H1 (cell line): Measurements from ENCODE around the gene ZNF200. TPM values are rescaled to one million over a fixed set of nuclear protein-coding genes. Genes with fewer than 3 reads are reported as not detected.

ENCODE experiments used
- CTCF ChIA-PET: fragments of 300-600 bp; sonication (Branson Sonifier 250); formaldehyde crosslinking; loops from one replicate; lab custom pipeline; 2021; ENCODE audit not compliant: partially characterized antibody; lab: Charles Lee
- POLR2A ChIA-PET: fragments of 300-600 bp; sonication (Branson Sonifier 250); formaldehyde crosslinking; loops from one replicate; lab custom pipeline; 2021; ENCODE audit warnings: inconsistent platforms; ENCODE audit not compliant: partially characterized antibody; lab: Charles Lee
- DNase-seq, 2 experiments: peaks; one replicate each; pipeline versions ENCODE4 v3.0.0 to v3.0.0-alpha.2; 2010 to 2022; ENCODE audit warnings: low spot score in 2 of 2, low read depth in 1 of 2, mixed read lengths in 1 of 2
- FAIRE-seq: peaks from 2 replicates; lab custom pipeline; 2011; peaks lifted over from hg19 to GRCh38; lab: Jason Lieb, UNC
- H2AFZ ChIP-seq: 2 replicates; pipeline ENCODE4 v1.8.1; 2012; ENCODE audit warnings: low read length, inconsistent platforms
- H2AK5ac ChIP-seq: 2 replicates; pipeline ENCODE4 v1.6.1; 2013; ENCODE audit warnings: low read depth, low read length
- H2BK120ac ChIP-seq: replicated peaks from 2 replicates; pipeline ENCODE3; 2013; ENCODE audit warnings: low read depth, low read length, inconsistent platforms
- H2BK12ac ChIP-seq: 2 replicates; pipeline ENCODE4 v1.6.1; 2013; ENCODE audit warnings: low read depth, low read length
- H2BK15ac ChIP-seq: 2 replicates; pipeline ENCODE4 v1.6.1; 2013; ENCODE audit warnings: low read length
- H2BK20ac ChIP-seq: 2 replicates; pipeline ENCODE4 v1.6.1; 2013; ENCODE audit warnings: low read length
- H2BK5ac ChIP-seq: 2 replicates; pipeline ENCODE4 v1.6.1; 2013; ENCODE audit warnings: low read depth, low read length
- H3K14ac ChIP-seq: 2 replicates; pipeline ENCODE4 v1.6.1; 2013; ENCODE audit warnings: inconsistent platforms; ENCODE audit not compliant: insufficient read length
- H3K18ac ChIP-seq: 2 replicates; pipeline ENCODE4 v1.6.1; 2013; ENCODE audit warnings: low read length; ENCODE audit errors: extremely low read depth
- H3K23ac ChIP-seq: 2 replicates; pipeline ENCODE4 v1.6.1; 2013; ENCODE audit warnings: inconsistent platforms; ENCODE audit not compliant: insufficient read length
- H3K23me2 ChIP-seq: 2 replicates; pipeline ENCODE4 v1.6.1; 2013; ENCODE audit warnings: low read depth, low read length
- H3K27ac ChIP-seq: 2 replicates; pipeline ENCODE4 v1.6.1; 2011; ENCODE audit warnings: low read depth, low read length, inconsistent platforms
- H3K27me3 ChIP-seq, 4 experiments: replicated peaks in 1 of 4; 1 replicate in 1 of 4; 2 replicates in 3 of 4; pipeline versions ENCODE4 v1.6.1 to v1.8.1; 2011 to 2013; ENCODE audit warnings: low read length in 3 of 4, mild to moderate bottlenecking in 3 of 4, inconsistent platforms in 2 of 4, mixed read lengths in 2 of 4, moderate library complexity in 1 of 4; ENCODE audit not compliant: control insufficient read depth in 3 of 4, insufficient read depth in 3 of 4; ENCODE audit errors: extremely low read depth in 1 of 4
- H3K36me3 ChIP-seq, 4 experiments: 2 replicates each; pipeline versions ENCODE4 v1.6.1 to v1.8.1; 2011 to 2013; ENCODE audit warnings: mild to moderate bottlenecking in 4 of 4, low read length in 3 of 4, moderate library complexity in 2 of 4, control low read depth in 1 of 4, inconsistent platforms in 1 of 4; ENCODE audit not compliant: insufficient read depth in 4 of 4, control insufficient read depth in 2 of 4
- H3K4ac ChIP-seq: replicated peaks from 2 replicates; pipeline ENCODE3; 2013; ENCODE audit warnings: low read length, low read depth, mixed read lengths, inconsistent platforms; ENCODE audit not compliant: insufficient read length
- H3K4me1 ChIP-seq, 4 experiments: replicated peaks in 1 of 4; 1 replicate in 1 of 4; 2 replicates in 3 of 4; pipeline versions ENCODE4 v1.6.1 to v1.8.1; 2011 to 2013; ENCODE audit warnings: low read length in 3 of 4, inconsistent platforms in 2 of 4, mixed read lengths in 1 of 4; ENCODE audit not compliant: insufficient read depth in 4 of 4, control insufficient read depth in 3 of 4
- H3K4me2 ChIP-seq, 2 experiments: 2 replicates each; pipeline versions ENCODE4 v1.6.1 to v1.8.1; 2011 to 2013; ENCODE audit warnings: low read depth in 2 of 2, low read length in 2 of 2, control low read depth in 1 of 2, inconsistent platforms in 1 of 2, mild to moderate bottlenecking in 1 of 2; ENCODE audit not compliant: insufficient read depth in 1 of 2
- H3K4me3 ChIP-seq, 4 experiments: fragments of 200-600, 300-600 bp in 1 of 4; sonication (generic), shearing (Covaris generic), sonication (Bioruptor Twin) in 1 of 4; 2 replicates each; pipeline versions ENCODE4 v1.5.1 to v1.8.1; 2011 to 2016; ENCODE audit warnings: low read length in 4 of 4, low read depth in 3 of 4, control low read depth in 2 of 4, inconsistent platforms in 2 of 4, mild to moderate bottlenecking in 2 of 4, mixed read lengths in 1 of 4, moderate library complexity in 1 of 4; ENCODE audit not compliant: insufficient read depth in 2 of 4; ENCODE audit errors: extremely low read depth in 1 of 4
- H3K56ac ChIP-seq: replicated peaks from 2 replicates; pipeline ENCODE3; 2013; ENCODE audit warnings: low read depth, mild to moderate bottlenecking, mixed read lengths, low read length, inconsistent platforms; ENCODE audit not compliant: insufficient read length
- H3K79me1 ChIP-seq: 2 replicates; pipeline ENCODE4 v1.6.1; 2013; ENCODE audit warnings: low read depth, low read length, control low read depth
- H3K79me2 ChIP-seq, 2 experiments: 2 replicates each; pipeline versions ENCODE4 v1.6.1 to v1.8.1; 2012 to 2013; ENCODE audit warnings: low read length in 2 of 2, mild to moderate bottlenecking in 2 of 2, inconsistent platforms in 1 of 2; ENCODE audit not compliant: insufficient read depth in 2 of 2, control insufficient read depth in 1 of 2
- H3K9ac ChIP-seq, 4 experiments: replicated peaks in 1 of 4; 1 replicate in 1 of 4; 2 replicates in 3 of 4; pipeline versions ENCODE4 v1.6.1 to v1.8.1; 2011 to 2013; ENCODE audit warnings: low read depth in 3 of 4, low read length in 3 of 4, control low read depth in 2 of 4, mild to moderate bottlenecking in 2 of 4, moderate library complexity in 2 of 4, inconsistent platforms in 1 of 4; ENCODE audit errors: extremely low read depth in 1 of 4
- H3K9me3 ChIP-seq, 2 experiments: 2 replicates each; pipeline versions ENCODE4 v1.6.1 to v1.8.1; 2012 to 2013; ENCODE audit warnings: mild to moderate bottlenecking in 2 of 2, moderate library complexity in 2 of 2, control low read depth in 1 of 2, inconsistent platforms in 1 of 2, low read depth in 1 of 2, low read length in 1 of 2, mixed read lengths in 1 of 2; ENCODE audit not compliant: insufficient read depth in 2 of 2
- H4K20me1 ChIP-seq, 2 experiments: replicated peaks in 1 of 2; 2 replicates each; pipeline versions ENCODE3 to v1.8.1; 2011 to 2013; ENCODE audit warnings: inconsistent platforms in 2 of 2, low read length in 2 of 2, mild to moderate bottlenecking in 1 of 2; ENCODE audit not compliant: insufficient read depth in 2 of 2, control insufficient read depth in 1 of 2
- H4K5ac ChIP-seq: 2 replicates; pipeline ENCODE4 v1.6.1; 2013; ENCODE audit warnings: low read length, low read depth, mixed read lengths, inconsistent platforms; ENCODE audit not compliant: insufficient read length
- H4K8ac ChIP-seq: 2 replicates; pipeline ENCODE4 v1.8.0; 2013; ENCODE audit warnings: mild to moderate bottlenecking, moderate library complexity, low read length, inconsistent platforms; ENCODE audit not compliant: insufficient read depth; ENCODE audit errors: extremely low read depth
- H4K91ac ChIP-seq: replicated peaks from 2 replicates; pipeline ENCODE3; 2013; ENCODE audit warnings: low read length, mixed read lengths, inconsistent platforms; ENCODE audit not compliant: insufficient read length
- ATF3 ChIP-seq: IDR thresholded peaks from 2 replicates; pipeline ENCODE4 v1.6.1; 2011; ENCODE audit warnings: low read depth, mild to moderate bottlenecking, low read length; ENCODE audit not compliant: insufficient read depth
- CBX5 ChIP-seq: fragments of 300-800, 300-1000 bp; sonication (generic); IDR thresholded peaks from 2 replicates; pipeline ENCODE4 v1.7.1; 2016; ENCODE audit warnings: antibody characterized with exemption, low read length, low read depth
- HDAC6 ChIP-seq: IDR thresholded peaks from one replicate; pipeline ENCODE4 v1.7.1; 2012; ENCODE audit warnings: low read depth, mild to moderate bottlenecking, inconsistent platforms, low read length, moderate library complexity
- MAX ChIP-seq: IDR thresholded peaks from 2 replicates; pipeline ENCODE4 v1.6.1; 2012; ENCODE audit warnings: inconsistent platforms
- POU5F1 ChIP-seq: IDR thresholded peaks from 2 replicates; pipeline ENCODE4 v1.6.1; 2011; ENCODE audit warnings: low read depth, mild to moderate bottlenecking, low read length, moderate library complexity
- RBBP5 ChIP-seq: IDR thresholded peaks from 2 replicates; pipeline ENCODE4 v1.7.1; 2012; ENCODE audit warnings: low read depth, mild to moderate bottlenecking, inconsistent platforms, low read length, moderate library complexity, borderline replicate concordance
- SP4 ChIP-seq: IDR thresholded peaks from 2 replicates; pipeline ENCODE4 v1.6.1; 2012; ENCODE audit warnings: low read length, inconsistent platforms
- SRF ChIP-seq: IDR thresholded peaks from 2 replicates; pipeline ENCODE4 v1.6.1; 2011; ENCODE audit warnings: mild to moderate bottlenecking, low read depth, low read length, moderate library complexity
- TEAD4 ChIP-seq: IDR thresholded peaks from 2 replicates; pipeline ENCODE4 v1.6.1; 2012; ENCODE audit warnings: low read depth, low read length, inconsistent platforms, mixed read lengths
- ZNF274 ChIP-seq: IDR thresholded peaks from 2 replicates; pipeline ENCODE4 v1.7.0; 2012; ENCODE audit warnings: low read length, borderline replicate concordance; ENCODE audit errors: extremely low read depth
- WGBS, 2 experiments: shearing (Covaris generic) in 1 of 2; methylation state at CpG; one replicate each; pipeline versions ENCODE4 v1.1.6 to v1.1.7; 2013 to 2015; ENCODE audit warnings: low lambda C conversion rate in 2 of 2, mixed read lengths in 2 of 2, inconsistent platforms in 1 of 2, low coverage in 1 of 2, missing lambda C conversion rate in 1 of 2; ENCODE audit not compliant: insufficient replicate concordance in 2 of 2, insufficient coverage in 1 of 2, insufficient read length in 1 of 2; ENCODE audit errors: extremely low coverage in 1 of 2, missing lambda C conversion rate in 1 of 2; 5-methylcytosine and 5-hydroxymethylcytosine counted together
- polyA plus RNA-seq, 7 experiments: library from polyadenylated mRNA; depleted of rRNA in 3 of 7; stranded (reverse) in 5 of 7; unstranded in 2 of 7; fragments of >200 nt in 5 of 7; fragments of 200-250 nt in 2 of 7; gene quantifications; 1 replicate in 5 of 7; 2 replicates in 1 of 7; 4 replicates in 1 of 7; pipeline versions ENCODE4 v1.2.1 to v1.2.3, GENCODE V29; 2011 to 2013; ENCODE audit warnings: missing spikeins in 2 of 7, mixed read lengths in 2 of 7
- total RNA-seq: library from RNA; stranded (reverse); fragmentation: NEBNext Ultra II Directional; extraction: Animal tissue kit (Norgen Biotek cat#: 25700); gene quantifications from 2 replicates; pipeline ENCODE4 v1.2.1, GENCODE V29; 2021

ZNF200 gene
- total and polyA plus RNA-seq, 2 of the 8 experiments (the other 6 are each of a cell fraction or from before 2014, with no cell fraction given), result 2.7 to 9.9 TPM

GRCh38 chr16:3207086-3207953 lies 27.6 kb downstream of the ZNF200 start:
- CTCF ChIA-PET, result no interaction called here
- TF ChIP-seq SRF (no peak), ATF3 (no peak), CBX5 (no peak), ZNF274 (no peak), HDAC6 (no peak), SP4 (no peak), TEAD4 (no peak), POU5F1 (no peak), MAX (no peak), RBBP5 (no peak)

More at GRCh38 chr16:3207086-3207953, 27.6 kb downstream of the ZNF200 start:
- Histone ChIP-seq H3K9ac (no peak overlapping the region), H3K27ac (no peak overlapping the region), H3K18ac (no peak overlapping the region), H4K8ac (no peak overlapping the region), H4K20me1 (no peaks in the 10 kb centered on the region), H2AK5ac (no peak overlapping the region), H3K4me1 (no peaks in the 10 kb centered on the region), H3K4me2 (no peak overlapping the region), H3K4me3 (no peak overlapping the region), H3K56ac (no peak overlapping the region), H2BK20ac (no peak overlapping the region), H3K36me3 (no peaks in the 10 kb centered on the region), H3K23ac (no peak overlapping the region), H4K91ac (no peak overlapping the region), H3K4ac (no peak overlapping the region), H2BK5ac (no peak overlapping the region), H3K9me3 (peaks cover 28 to 46% of the 10 kb centered on the region in 2 experiments), H2AFZ (no peak overlapping the region), H3K14ac (no peak overlapping the region), H3K79me1 (no peaks in the 10 kb centered on the region), H2BK12ac (no peak overlapping the region), H2BK120ac (no peak overlapping the region), H3K23me2 (no peaks in the 10 kb centered on the region), H2BK15ac (no peak overlapping the region), H3K27me3 (no peaks in the 10 kb centered on the region), H3K79me2 (no peaks in the 10 kb centered on the region), H4K5ac (no peak overlapping the region)
- DNase-seq (no peak), FAIRE-seq (no peak)
- 75% methylated on average over 17 of the region's 19 CpGs; no CpG with 5 or more reads in 1 of the 2 experiments for WGBS, 2 experiments
- POLR2A ChIA-PET, result no interaction called here
